Suppressor macrophage treated with lipopolysaccharide for 1 hour (primary cell): ENCODE measurements around the gene POLR2A.

ENCODE experiments used
- DNase-seq, 3 donors: peaks; one replicate each; pipeline ENCODE4 v3.0.0-alpha.2; 2020 to 2022

Gene POLR2A

DNA sequence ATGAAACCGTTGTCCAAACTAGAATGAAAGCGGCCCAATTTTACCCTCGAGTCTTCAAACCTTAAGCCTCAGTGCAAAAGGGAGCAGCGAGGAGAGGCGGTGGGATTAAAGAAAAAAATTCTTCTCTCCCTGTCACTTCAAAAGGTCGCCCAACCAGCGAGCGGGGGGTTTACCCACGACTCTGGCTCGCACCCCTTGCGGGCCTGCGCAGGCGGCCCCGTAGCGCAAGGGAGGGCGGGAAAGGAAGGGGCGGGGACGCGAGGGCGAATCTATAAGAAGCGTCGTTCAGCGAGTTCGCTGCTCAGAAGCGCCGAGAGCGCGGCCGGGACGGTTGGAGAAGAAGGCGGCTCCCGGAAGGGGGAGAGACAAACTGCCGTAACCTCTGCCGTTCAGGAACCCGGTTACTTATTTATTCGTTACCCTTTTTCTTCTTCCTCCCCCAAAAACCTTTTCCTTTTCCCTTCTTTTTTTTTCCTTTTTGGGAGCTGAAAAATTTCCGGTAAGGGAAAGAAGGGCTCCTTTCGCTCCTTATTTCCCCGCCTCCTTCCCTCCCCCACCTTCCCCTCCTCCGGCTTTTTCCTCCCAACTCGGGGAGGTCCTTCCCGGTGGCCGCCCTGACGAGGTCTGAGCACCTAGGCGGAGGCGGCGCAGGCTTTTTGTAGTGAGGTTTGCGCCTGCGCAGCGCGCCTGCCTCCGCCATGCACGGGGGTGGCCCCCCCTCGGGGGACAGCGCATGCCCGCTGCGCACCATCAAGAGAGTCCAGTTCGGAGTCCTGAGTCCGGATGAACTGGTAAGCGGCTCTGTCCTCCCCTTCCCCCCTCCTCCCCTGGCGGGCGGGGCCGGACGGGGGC, at the start of gene POLR2A:
Gene POLR2A (plus strand): TSS at position 300 of the 852 bp plus-strand sequence.
- peak; percentile 98 to 99 (median 99) for DNase-seq

DNA sequence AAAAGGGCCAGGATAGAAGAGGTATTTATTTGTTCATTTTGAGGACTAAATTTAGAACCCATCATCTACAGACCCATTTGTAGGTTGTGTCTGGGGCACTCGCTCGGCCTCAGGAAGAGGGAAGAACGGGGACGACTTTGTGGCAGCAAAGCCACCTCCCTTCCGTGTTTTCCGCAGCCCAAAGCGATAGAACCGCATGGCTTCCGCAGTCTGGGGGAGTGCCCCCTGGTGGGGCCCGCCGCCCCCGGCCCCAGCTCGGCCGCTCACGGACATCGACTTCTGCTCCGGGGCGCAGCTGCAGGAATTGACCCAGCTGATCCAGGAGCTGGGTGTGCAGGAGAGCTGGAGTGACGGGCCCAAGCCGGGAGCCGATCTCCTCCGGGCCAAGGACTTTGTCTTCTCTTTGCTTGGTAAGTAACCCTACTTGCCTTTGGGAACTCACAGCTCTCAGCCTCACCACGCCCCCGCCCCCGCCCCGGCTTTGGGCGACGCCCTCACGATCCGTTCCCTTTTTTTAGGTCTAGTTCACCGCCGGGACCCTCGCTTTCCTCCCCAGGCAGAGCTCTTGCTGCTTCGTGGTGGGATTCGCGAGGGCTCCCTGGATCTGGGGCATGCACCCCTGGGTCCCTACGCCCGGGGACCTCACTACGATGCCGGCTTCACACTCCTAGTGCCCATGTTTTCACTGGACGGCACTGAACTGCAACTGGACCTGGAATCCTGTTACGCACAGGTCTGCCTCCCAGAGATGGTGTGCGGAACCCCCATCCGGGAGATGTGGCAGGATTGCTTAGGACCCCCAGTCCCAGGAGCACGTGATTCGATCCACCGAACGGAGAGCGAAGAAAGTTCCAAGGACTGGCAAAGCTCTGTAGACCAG, 48.2 kb upstream of the POLR2A start:
- DNase-seq: peak; percentile 57 to 81 (median 73)

DNA sequence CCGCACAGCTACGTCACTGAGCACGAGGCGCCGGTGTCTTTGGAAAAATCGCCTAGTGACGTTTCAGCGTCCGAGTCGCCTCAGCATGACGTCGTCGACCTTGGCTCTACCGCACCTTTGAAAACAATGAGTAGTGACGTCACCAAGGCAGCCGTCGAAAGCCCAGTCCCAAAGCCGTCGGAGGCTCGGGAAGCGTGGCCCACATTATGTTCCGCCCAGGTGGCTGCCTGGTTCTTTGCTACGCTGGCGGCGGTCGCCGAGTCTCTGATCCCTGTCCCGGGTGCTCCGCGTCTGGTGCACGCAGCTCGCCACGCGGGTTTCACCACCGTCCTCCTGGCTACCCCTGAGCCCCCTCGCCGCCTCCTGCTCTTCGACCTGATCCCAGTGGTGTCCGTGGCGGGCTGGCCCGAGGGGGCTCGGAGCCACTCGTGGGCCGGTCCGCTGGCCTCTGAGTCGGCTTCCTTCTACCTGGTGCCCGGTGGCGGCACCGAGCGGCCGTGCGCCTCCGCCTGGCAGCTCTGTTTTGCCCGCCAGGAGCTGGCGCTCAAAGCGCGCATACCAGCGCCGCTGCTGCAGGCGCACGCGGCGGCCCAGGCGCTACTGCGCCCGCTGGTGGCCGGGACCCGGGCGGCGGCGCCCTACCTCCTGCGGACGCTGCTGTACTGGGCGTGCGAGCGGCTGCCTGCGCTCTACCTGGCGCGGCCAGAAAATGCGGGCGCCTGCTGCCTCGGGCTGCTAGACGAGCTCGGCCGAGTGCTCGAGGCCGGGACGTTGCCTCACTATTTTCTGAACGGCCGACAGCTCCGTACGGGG, 47.4 kb upstream of the POLR2A start:
- peak; percentile 86 to 95 (median 91) for DNase-seq

DNA sequence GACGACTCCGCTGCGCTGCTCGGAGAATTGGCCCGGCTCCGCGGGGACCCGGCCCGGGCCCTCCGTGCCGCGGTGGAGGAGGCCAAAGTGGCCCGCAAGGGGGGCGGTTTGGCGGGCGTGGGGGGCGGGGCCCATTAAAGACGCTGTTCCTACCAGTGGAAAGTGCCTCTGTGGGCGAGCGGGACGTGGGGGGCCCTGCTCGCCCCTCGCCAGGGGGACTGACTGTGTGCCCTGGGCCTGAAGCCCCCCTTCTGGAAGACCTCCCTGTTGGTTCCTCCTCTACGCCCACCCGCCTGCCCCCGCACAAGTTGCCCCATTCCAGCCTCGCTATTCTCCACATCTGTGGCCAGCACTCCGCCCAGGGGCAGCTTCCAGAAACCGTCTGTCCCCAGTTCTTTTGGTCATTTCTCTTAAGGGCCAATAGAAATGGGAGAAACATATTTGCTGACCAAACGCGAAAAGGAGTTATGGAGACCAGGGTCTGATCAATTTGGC, 46.8 kb upstream of the POLR2A start:
- no peak for DNase-seq

DNA sequence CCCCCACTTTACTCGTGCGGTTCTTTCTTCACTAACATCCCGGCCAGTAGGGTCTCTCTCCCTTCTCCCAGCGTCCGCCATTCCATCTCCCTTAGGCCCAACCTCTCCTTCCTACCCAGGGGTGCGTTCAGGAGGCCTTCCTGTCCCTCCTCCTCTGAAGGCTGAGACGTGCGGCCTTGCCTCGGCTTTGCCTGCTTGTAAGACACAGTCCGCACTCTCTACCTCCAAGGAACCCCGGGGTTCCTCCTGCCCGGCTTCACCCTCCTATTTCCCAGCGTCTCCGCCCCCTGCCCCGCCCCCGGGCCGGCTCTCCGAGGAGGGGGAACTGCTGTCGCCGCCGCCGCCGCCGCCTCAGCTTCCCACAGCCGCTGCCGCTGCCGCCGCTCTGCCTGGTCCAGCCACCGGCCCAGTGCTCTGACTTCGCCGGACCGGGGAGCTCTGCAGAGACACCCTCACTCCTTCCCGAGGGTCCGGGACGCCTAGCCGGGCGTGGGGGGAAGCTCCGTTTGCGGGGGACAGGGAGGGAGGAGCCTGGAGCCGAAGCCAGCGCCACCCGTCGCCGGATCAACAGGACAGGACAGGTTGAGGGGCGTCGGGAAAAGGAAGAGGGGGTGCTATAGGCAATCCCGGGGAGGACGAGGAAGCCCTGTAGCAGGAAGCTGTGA, 46.1 kb upstream of the POLR2A start:
- DNase-seq: peak; percentile 63 to 91 (median 80)

DNA sequence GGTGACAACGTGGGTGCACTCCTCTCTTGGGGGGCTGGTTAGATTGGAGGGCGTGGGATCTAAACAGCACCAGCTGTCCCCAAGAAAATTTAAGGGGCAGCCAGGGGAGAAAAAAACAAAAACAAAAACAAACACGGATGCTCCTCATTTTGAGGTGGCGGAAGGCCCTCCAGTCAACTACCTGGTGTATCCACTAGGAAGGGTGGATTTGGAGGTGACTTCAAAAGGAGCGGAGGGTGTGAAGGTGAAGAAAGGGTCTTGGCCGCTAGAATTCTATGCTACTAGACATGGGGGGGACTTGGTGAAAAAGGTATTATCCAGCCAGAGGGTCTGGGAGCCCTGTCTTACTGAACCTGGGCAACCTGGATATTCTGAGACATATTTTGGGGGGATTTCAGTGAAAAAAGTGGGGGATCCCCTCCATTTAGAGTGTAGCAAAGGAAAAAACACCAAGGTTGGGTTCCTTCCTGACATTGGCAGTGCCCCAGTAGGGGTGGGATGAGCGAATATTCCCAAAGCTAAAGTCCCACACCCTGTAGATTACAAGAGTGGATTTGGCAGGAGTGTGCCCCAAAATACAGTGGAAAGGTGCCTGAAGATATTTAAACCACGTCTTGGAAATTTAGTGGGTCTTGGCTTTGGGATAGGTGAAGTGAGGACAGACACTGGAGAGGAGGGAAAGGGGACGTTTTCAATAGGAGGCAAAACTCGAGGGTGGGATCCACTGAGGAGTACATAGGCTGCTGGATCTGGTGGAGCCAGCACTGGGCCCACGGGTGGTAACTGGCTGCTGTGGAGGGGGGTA, 45.3 kb upstream of the POLR2A start:
- no peak for DNase-seq

DNA sequence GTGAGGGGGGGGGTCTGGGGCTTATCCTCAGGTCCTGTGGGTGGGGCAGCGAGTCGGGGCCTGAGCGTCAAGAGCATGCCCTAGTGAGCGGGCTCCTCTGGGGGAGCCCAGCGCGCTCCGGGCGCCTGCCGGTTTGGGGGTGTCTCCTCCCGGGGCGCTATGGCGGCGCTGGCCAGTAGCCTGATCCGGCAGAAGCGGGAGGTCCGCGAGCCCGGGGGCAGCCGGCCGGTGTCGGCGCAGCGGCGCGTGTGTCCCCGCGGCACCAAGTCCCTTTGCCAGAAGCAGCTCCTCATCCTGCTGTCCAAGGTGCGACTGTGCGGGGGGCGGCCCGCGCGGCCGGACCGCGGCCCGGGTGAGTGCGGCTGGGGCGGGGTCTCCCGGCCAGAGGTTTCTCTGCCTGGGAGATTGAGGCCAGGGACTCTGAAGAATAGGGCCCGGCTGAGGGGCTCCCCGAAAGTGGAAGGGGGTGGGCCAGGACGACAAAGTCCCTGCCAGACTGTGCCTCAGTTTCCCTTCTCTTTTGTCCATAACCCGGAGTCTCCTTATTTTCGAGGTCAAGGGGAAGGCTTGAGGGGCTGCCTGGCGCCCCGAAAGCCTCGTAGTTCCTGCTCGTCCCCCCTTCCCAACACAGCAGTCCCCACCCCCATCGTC, 44.6 kb upstream of the POLR2A start, which contains the start of gene FGF11:
Gene FGF11 (plus strand): TSS at position 51 of the 651 bp plus-strand sequence. CDS start 109 bp downstream, at position 160.
- DNase-seq: no peak

DNA sequence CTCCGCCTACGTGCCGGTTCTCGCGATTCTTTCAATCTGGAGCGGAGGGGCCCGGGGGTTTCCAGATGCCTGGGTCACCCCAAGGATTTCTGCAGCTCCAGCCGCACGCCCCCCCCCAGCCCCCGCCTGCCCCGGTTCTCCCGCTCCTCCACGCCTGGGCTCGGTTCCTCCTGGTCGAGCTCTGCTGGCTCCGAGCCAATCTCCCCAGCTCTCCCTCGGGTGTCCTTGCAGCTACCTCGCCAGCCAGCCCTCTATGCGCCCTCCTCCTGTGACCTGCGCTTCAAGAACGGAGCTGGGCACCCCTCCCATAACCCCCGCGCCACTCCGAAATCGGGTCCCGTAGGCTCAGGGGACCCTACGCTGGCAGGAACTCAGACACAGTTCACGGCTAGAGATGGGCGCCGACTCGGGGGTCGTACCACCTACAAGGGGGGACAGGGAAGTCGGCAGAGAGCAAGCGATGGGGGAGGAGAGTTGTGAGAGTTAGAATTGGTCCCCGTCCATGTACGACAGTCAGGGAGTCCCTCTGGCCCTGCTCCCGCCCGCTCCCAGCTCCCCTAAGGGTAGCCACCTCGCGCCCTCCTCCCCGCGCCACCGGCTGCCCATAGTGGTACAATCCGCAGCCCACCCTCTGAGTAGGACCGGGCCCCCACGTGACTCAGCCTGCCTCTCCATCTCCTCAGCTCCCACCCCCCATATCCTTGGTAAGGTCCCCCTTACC, 43.9 kb upstream of the POLR2A start:
- DNase-seq: peak; percentile 41 to 70 (median 49)

DNA sequence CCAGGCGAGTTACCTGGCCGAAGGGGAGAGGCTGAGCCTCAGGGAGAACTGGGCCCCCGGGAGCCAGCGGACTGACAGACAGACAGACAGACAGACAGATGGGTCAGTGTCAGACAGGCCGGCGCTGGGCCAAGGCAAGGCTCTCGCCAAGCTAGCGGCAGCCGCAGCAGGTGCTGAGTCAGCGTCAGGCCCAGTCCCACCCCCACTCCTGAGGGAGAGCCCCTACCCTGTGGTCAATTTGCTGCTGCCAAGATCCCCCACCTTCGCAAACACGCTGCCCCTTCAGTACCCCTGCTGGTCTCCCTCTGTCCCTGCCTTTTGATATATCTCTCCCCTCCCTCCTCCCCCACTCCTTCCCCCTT, 43.4 kb upstream of the POLR2A start:
- DNase-seq: peak; percentile 50 to 72 (median 54)

DNA sequence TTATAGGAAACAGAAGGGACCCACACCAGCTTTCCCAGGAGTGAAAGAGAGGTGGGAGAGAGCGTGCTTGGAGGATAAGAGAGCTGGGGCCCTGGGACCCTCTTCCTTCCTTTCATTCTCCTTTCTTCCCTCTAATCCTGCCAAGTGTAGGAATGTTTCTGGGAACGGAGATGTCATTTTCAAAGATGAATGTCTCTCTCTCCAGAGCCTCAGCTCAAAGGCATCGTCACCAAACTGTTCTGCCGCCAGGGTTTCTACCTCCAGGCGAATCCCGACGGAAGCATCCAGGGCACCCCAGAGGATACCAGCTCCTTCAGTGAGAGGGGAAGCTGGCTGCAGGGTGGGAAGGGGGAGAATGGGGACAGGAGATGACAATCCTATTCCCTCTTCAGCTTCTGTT, 42.9 kb upstream of the POLR2A start:
- no peak for DNase-seq

DNA sequence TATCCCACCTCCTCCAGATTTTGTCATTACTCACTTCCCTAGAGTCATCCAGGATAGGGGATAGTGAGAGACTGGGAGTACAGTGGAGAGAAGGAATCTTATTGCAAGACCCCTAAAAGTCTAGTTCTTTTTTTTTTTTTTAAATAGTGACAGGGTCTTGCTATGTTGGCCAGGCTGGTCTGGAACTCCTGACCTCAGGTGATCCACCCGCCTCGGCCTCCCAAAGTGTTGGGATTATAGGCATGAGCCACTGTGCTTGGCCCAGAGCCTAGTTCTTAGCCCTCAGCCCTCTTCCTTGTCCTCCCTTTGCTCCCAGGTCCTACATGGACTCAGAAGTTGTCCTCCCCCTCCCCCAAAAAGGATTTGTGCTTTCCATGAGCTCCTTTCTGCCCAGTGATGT, 42.0 kb upstream of the POLR2A start:
- DNase-seq: no peak

DNA sequence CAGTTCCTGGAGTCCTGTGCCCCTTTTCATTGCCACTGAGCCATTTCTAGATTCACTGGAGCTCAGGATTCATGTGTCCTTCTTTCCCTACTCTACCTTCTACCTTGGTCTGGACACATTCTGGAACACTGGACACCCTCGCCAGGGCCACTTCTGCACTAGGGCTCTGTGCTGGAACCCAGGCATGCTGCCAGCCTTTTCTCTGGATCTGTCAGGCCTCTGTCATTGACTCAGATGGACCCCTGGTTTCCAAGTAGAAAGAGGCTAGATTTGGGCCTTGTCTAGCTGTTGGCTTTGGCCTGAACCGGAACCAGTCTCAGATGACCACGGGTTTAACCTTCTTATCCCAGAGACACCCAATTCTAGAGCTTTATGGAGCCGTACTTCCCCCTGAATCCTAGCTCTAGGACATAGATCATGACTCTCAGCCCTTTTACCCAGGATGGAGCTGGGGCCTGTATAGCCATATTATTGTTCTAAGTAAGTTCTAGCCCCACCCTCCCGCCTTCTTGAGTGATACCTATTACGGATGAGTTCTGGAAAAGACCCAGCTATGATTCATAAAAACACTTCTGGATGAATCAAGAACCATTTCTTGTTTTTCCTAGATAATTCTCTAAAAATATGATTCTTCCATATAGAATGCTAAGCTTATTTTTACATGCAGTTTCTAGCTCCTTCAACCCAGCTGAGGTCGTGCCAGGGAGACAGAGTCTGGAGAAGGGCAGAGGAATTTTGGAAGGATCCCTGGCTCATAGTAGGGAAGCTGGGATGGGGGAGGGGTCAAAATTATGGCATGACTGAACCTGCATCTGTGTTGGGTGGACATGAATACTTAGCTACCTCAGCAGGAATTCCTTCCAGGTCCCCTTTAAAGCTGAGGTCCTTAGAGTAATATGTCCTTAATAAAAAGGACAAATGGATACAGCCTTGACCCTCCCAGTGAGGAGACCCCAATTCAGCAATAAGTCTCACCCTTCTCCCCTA, 40.4 kb upstream of the POLR2A start:
- no peak for DNase-seq

DNA sequence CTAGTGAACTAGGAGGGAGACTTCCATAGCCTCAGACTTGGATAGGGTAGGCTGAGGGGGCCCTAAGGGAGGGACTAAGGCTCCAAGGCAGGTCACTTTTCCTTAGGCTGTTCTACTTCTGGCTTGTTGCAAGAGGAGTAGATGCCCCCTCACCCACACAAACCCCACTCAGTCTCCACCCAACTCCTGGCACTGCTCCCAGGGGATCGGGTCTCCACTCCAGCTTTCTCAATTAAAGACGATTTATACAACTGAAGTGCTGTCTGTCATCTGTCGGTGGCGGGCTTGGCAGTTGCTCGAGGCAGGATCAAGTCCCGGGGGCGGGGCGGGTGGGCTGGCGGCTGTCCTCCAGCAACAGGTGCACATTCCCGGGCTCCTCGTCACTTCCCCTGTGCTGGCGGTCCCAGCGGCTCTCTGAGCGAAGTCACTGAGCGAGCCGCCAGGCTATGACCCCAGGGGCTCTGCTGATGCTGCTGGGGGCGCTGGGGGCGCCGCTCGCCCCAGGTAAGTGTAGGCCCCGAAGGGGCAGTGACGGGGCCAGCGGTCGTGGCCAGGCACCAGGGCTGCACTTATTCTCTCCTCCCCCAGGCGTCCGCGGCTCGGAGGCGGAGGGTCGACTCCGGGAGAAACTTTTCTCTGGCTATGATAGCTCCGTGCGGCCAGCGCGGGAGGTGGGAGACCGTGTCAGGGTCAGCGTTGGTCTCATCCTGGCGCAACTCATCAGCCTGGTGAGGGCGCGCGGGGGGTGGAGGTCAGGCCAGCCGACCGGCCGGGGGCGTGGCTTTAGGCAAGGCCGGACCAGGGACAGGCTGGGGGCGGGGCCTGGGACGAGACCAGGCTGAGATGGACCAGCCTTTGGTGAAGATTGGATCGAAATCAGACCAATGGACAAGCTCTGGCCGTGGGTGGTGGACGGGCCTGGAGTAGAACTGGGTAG, 39.2 kb upstream of the POLR2A start, which contains the start of gene CHRNB1:
Gene CHRNB1 (plus strand): TSS at position 380 of the 937 bp plus-strand sequence. CDS start 67 bp downstream, at position 447.
- peak; percentile 84 to 95 (median 88) for DNase-seq

DNA sequence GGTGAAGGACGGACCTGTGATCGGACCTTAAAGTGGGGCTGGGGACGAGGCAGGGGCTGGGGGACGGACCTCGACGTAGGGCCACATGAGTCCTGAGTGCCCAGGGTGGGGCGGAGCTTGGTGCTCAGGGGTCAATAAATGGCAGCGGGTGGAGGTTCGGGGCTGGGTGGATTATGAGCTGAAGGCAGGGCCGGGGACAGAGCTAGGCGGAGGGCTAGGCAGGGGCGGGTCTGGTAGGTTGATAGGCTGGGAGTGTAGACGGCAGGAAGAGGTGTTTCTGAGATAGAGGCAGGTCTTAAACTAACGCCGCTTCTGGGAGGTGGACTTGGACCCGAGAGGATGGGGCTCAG, 38.6 kb upstream of the POLR2A start:
- DNase-seq: no peak

DNA sequence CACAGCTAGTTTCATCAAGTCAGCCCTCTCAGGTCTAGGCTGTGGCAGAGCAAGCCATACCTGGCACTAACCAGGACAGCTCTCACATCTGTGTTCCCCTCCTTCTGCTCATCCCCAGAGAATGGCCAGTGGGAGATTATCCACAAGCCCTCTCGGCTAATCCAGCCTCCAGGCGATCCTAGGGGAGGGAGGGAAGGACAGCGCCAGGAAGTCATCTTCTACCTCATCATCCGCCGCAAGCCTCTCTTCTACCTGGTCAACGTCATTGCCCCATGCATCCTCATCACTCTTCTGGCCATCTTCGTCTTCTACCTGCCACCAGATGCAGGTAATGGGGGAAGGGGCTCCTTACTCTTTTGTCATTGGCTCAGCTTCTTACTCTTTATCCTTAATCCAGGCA, 35.7 kb upstream of the POLR2A start:
- DNase-seq: no peak

DNA sequence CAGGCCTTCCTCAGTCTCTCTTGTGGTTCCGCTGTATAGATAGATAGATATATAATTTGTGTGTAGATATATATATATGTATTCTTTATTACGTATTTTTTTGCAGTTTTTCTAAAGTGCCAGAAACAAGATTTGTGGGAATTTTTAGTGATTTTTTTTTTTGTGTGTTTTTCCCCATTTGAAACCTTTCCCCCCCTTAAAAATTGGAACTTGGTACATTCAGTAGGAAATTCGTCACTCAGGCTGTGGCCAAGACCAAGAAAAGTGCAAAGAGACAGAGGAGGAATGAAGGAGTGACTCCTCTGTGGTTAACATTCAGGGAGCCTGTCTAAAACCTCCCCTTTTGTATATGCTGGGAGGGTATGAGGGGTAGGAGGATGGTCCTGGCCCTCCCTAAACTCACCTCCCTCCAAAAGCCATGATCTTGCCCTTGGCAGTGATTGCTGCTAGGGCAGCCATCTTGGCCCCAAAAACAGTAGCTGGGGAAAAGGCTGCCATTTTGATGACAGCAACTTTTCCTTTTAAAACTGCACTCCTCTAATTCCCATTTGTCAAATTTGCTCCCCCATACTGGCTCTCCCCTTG, 24.1 kb upstream of the POLR2A start:
- DNase-seq: no peak
